Activated CD8-positive, alpha-beta T cell treated with anti-CD3 and anti-CD28 coated beads for 36 hours (primary cell): Measurements from ENCODE around the gene C7orf57. TPM values are rescaled to one million over a fixed set of nuclear protein-coding genes. Genes with fewer than 3 reads are reported as not detected.
"Not testable (repeated sequence)": the region's sequence is repeated elsewhere in the genome, so short reads cannot be mapped to it uniquely, and the experiment has no call there.

Source experiments
- ATAC-seq: fragments of 200-7000 bp; cut with Tn5 transposase; one replicate; pipeline ENCODE4 v1.10.0; 2021; ENCODE audit warnings: mild to moderate bottlenecking, moderate library complexity
- CTCF ChIA-PET: fragments of 350-600 bp; sonication (Branson Sonifier 250); formaldehyde crosslinking; loops from one replicate; lab custom pipeline; 2021; ENCODE audit warnings: antibody characterized with exemption; lab: Charles Lee
- POLR2A ChIA-PET: fragments of 350-600 bp; sonication (Branson Sonifier 250); formaldehyde crosslinking; loops from one replicate; lab custom pipeline; 2021; ENCODE audit warnings: antibody characterized with exemption; lab: Charles Lee
- DNase-seq: peaks from one replicate; pipeline ENCODE4 v3.0.0-alpha.2; 2020
- H3K27ac Mint-ChIP-seq: one replicate; pipeline ENCODE4 v1.8.0; 2021; ENCODE audit warnings: mild to moderate bottlenecking, mixed read lengths
- H3K27me3 Mint-ChIP-seq: one replicate; pipeline ENCODE4 v1.8.0; 2021; ENCODE audit warnings: mixed read lengths
- H3K36me3 Mint-ChIP-seq: one replicate; pipeline ENCODE4 v1.8.0; 2021; ENCODE audit warnings: low read depth, mixed read lengths
- H3K4me1 Mint-ChIP-seq: one replicate; pipeline ENCODE4 v1.8.0; 2021; ENCODE audit warnings: low read depth, mixed read lengths
- H3K4me3 Mint-ChIP-seq: one replicate; pipeline ENCODE4 v1.8.0; 2021; ENCODE audit warnings: mild to moderate bottlenecking, moderate library complexity, mixed read lengths
- H3K9me3 Mint-ChIP-seq: one replicate; pipeline ENCODE4 v1.8.0; 2021; ENCODE audit warnings: mixed read lengths
- intact Hi-C: fragments of 100-400 bp; cut with micrococcal nuclease; formaldehyde crosslinking; loops from one replicate; pipeline ENCODE4 v1.10.0; 2022
- total RNA-seq, 2 experiments: library from RNA; stranded (reverse); gene quantifications; one replicate each; pipeline ENCODE4 v1.2.3, GENCODE V29; 2021
- TF ChIP-seq, protein P1 (sequence below): fragments of 200-600 bp; IDR thresholded peaks from one replicate; pipeline ENCODE4 v1.8.0; 2022; ENCODE audit warnings: antibody characterized with exemption, mild to moderate bottlenecking

Gene C7orf57
- total RNA-seq, result under 1 TPM; 0.74 to 0.83 TPM

DNA sequence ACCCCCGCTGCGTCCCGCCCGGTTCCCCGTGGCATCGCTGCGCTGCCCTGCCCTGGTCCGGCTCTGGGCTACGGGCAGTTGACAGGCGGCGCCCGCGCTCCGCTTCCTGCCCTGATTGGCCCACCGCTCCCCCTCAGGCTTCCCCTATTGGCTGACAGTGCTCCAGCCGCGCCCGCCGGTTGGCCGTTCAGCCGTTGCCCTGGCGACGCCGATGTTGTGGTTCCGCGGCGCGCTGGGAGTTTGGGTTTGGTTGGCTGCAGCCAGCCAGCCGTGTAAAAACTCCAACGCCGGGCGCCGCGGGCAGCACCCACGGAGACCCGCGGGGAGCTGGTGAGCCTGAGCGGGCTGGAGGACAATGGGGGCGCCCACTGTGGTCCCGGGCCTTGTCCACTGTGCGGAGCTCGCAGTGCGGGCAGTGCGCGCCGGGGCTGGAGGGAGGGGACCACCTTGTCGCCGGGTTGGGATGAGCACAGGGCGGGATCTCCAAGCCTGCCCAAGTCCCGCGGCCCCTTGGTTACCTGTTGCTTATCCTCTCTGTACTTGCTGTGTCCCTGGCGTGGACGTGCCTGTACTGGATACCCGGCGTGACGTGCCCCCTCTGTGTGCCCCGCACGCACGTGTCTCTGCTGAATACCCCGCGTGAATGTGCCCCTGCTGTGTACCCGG lies at the start of gene C7orf57:
Gene C7orf57 (plus strand): TSS at position 243 of the 666 bp plus-strand sequence. CDS start 766 bp downstream, outside the sequence.
- Mint-ChIP-seq H3K27me3 (peaks cover 26% of the 10 kb centered on the region), H3K4me1 (peaks cover 9% of the 10 kb centered on the region), H3K27ac (no peak within 1 kb of the TSS), H3K36me3 (no peaks in the 10 kb centered on the region), H3K4me3 (peak within 1 kb of the TSS; percentile 69), H3K9me3 (no peaks in the 10 kb centered on the region)
- TF ChIP-seq, protein P1, sequence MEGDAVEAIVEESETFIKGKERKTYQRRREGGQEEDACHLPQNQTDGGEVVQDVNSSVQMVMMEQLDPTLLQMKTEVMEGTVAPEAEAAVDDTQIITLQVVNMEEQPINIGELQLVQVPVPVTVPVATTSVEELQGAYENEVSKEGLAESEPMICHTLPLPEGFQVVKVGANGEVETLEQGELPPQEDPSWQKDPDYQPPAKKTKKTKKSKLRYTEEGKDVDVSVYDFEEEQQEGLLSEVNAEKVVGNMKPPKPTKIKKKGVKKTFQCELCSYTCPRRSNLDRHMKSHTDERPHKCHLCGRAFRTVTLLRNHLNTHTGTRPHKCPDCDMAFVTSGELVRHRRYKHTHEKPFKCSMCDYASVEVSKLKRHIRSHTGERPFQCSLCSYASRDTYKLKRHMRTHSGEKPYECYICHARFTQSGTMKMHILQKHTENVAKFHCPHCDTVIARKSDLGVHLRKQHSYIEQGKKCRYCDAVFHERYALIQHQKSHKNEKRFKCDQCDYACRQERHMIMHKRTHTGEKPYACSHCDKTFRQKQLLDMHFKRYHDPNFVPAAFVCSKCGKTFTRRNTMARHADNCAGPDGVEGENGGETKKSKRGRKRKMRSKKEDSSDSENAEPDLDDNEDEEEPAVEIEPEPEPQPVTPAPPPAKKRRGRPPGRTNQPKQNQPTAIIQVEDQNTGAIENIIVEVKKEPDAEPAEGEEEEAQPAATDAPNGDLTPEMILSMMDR, result no peak
- CTCF ChIA-PET, result interaction anchor here (3.7 kb wide), 1 partner anchor 75 kb away, joined by 10 read pairs; no protein-coding TSS in a partner anchor
- intact Hi-C loops, result no loop called here
- ATAC-seq (peak; percentile 96), DNase-seq (peak; percentile 85)
- POLR2A ChIA-PET, result interaction anchor here (0.6 to 1.8 kb wide), 2 partner anchors 15 to 54 kb away, joined by 3 to 5 read pairs; partner anchors contain the start of gene UPP1

DNA sequence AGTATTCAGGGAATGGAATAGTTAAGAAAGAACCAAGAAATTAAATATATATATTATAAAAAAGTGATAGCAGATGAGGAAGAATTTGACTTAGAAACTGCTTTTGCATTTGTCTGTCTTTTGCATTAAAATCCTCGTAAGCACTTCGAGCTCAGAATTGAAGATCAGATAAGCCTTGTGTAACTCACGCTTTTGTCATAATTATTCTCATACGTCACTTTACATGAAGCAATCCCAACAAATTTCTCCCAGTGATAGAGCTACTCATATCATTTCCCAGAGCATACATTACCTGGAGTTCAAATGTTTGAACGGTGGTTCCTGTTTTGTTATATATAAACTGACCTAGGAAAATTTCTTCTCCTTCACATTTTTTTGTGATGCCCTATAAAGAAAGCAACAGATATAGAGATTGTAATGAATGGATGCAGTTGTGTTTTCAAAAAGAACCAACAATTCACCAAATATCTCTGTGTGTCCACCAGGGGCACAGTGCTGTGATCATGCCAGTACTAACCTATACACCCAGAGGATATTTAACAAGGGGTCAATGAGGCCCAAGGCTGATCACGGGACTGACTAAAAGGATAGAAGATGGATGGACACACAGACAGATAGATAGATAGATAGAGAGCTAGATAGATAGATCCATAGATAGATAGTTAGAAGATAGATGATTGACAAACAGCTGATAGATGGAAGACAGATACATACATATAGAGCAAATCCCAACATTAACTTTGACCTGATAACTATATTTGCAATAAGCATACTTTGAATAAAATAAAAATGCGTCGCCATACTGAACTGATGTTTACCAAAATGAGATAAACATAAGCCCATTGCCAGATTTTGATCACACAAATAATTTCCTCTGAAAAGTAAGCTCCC lies 46.6 kb upstream of the C7orf57 start:
- DNase-seq, result peak; percentile 34
- TF ChIP-seq, protein P1, result peak; percentile 32
- peaks cover 17% of the 10 kb centered on the region for H3K4me1 Mint-ChIP-seq
- H3K36me3 Mint-ChIP-seq, result no peaks in the 10 kb centered on the region
- peaks cover 2% of the 10 kb centered on the region for H3K9me3 Mint-ChIP-seq
- intact Hi-C loops, result no loop called here
- no peaks in the 10 kb centered on the region for H3K27me3 Mint-ChIP-seq
- H3K4me3 Mint-ChIP-seq, result no peak overlapping the region
- H3K27ac Mint-ChIP-seq, result no peak overlapping the region
- POLR2A ChIA-PET, result no interaction called here
- ATAC-seq, result no peak
- CTCF ChIA-PET, result interaction anchor here (0.9 to 6.5 kb wide), 13 partner anchors 9 to 118 kb away, joined by 3 to 171 read pairs (median 4); partner anchors contain the start of gene UPP1

DNA sequence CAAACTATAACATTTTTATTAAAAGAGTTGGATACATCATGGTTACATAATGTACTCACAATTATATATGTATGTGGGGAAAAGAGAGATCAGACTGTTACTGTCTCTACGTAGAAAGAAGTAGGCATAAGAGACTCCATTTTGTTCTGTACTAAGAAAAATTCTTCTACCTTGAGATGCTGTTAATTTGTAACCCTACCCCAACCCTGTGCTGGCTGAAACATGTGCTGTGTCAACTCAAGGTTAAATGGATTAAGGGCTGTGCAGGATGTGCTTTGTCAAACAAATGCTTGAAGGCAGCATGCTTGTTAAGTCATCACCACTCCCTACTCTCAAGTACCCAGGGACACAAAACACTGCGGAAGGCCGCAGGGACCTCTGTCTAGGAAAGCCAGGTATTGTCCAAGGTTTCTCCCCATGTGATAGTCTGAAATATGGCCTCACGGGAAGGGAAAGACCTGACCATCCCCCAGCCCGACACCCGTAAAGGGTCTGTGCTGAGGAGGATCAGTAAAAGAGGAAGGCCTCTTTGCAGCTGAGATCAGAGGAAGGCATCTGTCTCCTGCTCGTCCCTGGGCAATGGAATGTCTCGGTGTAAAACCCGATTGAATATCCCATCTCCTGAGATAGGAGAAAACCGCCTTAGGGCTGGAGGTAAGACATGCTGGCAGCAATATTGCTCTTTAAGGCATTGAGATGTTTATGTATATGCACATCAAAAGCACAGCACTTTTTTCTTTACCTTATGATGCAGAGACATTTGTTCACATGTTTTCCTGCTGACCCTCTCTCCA lies 45.5 kb upstream of the C7orf57 start:
- CTCF ChIA-PET, result interaction anchor here (1.1 to 6.5 kb wide), 10 partner anchors 9 to 165 kb away, joined by 3 to 171 read pairs (median 6); partner anchors contain the start of gene UPP1
- intact Hi-C loops, result loop anchor here (5.0 kb wide), 1 partner anchor 97 kb away; the partner anchor contains the start of gene UPP1

DNA sequence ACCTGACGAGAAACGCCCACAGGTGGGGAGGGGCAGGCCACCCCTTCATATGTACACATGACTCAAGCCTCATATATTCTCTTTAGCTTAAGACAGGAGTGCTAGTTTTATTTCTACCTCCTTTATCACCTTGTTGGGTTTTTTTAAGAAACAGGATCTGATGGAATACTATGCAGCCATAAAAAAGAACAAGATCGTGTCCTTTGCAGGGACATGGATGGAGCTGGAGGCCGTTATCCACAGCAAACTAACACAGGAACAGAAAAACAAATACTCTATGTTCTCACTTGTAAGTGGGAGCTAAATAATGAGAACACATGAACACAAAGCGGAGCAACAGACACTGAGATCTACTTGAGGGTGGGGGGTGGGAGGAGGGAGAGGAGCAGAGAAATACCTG lies 44.8 kb upstream of the C7orf57 start:
- intact Hi-C loops, result loop anchor here (5.0 kb wide), 1 partner anchor 97 kb away; the partner anchor contains the start of gene UPP1
- ChIA-PET CTCF (interaction anchor here (0.8 to 6.5 kb wide), 11 partner anchors 8 to 164 kb away, joined by 4 to 171 read pairs (median 6); partner anchors contain the start of gene UPP1), POLR2A (interaction anchor here (1.9 to 2.5 kb wide), 3 partner anchors 11 to 98 kb away, joined by 8 to 12 read pairs (median 9); partner anchors contain the start of gene HUS1)
- peaks cover 17% of the 10 kb centered on the region for H3K4me1 Mint-ChIP-seq
- no peaks in the 10 kb centered on the region for H3K36me3 Mint-ChIP-seq
- H3K4me3 Mint-ChIP-seq, result no peak overlapping the region
- no peaks in the 10 kb centered on the region for H3K27me3 Mint-ChIP-seq
- H3K27ac Mint-ChIP-seq, result peak overlapping the region; percentile 60
- no peak for ATAC-seq
- TF ChIP-seq, protein P1, result no peak
- peaks cover 8% of the 10 kb centered on the region for H3K9me3 Mint-ChIP-seq
- no peak for DNase-seq

More for the DNA sequence above, 45.5 kb upstream of the C7orf57 start:
- H3K9me3 Mint-ChIP-seq, H3K36me3 Mint-ChIP-seq, DNase-seq, H3K27me3 Mint-ChIP-seq, H3K4me3 Mint-ChIP-seq, H3K27ac Mint-ChIP-seq, ATAC-seq: not testable (repeated sequence)
- H3K4me1 Mint-ChIP-seq, result peaks cover 17% of the 10 kb centered on the region
- POLR2A ChIA-PET, result interaction anchor here (2.5 kb wide), 1 partner anchor 11 kb away, joined by 12 read pairs; the partner anchor contains the start of gene HUS1
